Subcutaneous abdominal adipose tissue (tissue), 5 donors: ENCODE results near the gene PTCRA.
A peak's percentile ranks its signal among the peaks of the same experiment; 100 is the strongest.

Source experiments
- H3K27ac ChIP-seq: one replicate; pipeline ENCODE4 v1.7.0; 2013; ENCODE audit warnings: low read depth, mild to moderate bottlenecking, inconsistent platforms, low read length, moderate library complexity
- H3K27me3 ChIP-seq, 5 donors: one replicate each; pipeline ENCODE4 v1.7.0; 2013; ENCODE audit warnings: low read length in 5 of 5, inconsistent platforms in 1 of 5; ENCODE audit not compliant: control insufficient read depth in 5 of 5, insufficient read depth in 4 of 5
- H3K36me3 ChIP-seq, 5 donors: one replicate each; pipeline ENCODE4 v1.7.0; 2013; ENCODE audit warnings: low read length in 5 of 5; ENCODE audit not compliant: control insufficient read depth in 5 of 5, insufficient read depth in 5 of 5
- H3K4me1 ChIP-seq, 5 donors: one replicate each; pipeline ENCODE4 v1.7.0; 2013; ENCODE audit warnings: low read length in 5 of 5, mild to moderate bottlenecking in 3 of 5, moderate library complexity in 1 of 5; ENCODE audit not compliant: control insufficient read depth in 5 of 5, insufficient read depth in 5 of 5
- H3K4me3 ChIP-seq, 5 donors: one replicate each; pipeline ENCODE4 v1.7.0; 2013; ENCODE audit warnings: low read length in 5 of 5, low read depth in 1 of 5
- H3K9ac ChIP-seq, 5 donors: one replicate each; pipeline ENCODE4 v1.7.0; 2013; ENCODE audit warnings: low read length in 5 of 5, mild to moderate bottlenecking in 4 of 5, moderate library complexity in 3 of 5
- H3K9me3 ChIP-seq, 5 donors: one replicate each; pipeline ENCODE4 v1.7.0; 2013; ENCODE audit warnings: low read length in 5 of 5; ENCODE audit not compliant: control insufficient read depth in 5 of 5
- donor health status: healthy.
- donor health status: healthy.
- donor health status: healthy.
- donor health status: healthy.
- donor health status: healthy.

Gene PTCRA

DNA sequence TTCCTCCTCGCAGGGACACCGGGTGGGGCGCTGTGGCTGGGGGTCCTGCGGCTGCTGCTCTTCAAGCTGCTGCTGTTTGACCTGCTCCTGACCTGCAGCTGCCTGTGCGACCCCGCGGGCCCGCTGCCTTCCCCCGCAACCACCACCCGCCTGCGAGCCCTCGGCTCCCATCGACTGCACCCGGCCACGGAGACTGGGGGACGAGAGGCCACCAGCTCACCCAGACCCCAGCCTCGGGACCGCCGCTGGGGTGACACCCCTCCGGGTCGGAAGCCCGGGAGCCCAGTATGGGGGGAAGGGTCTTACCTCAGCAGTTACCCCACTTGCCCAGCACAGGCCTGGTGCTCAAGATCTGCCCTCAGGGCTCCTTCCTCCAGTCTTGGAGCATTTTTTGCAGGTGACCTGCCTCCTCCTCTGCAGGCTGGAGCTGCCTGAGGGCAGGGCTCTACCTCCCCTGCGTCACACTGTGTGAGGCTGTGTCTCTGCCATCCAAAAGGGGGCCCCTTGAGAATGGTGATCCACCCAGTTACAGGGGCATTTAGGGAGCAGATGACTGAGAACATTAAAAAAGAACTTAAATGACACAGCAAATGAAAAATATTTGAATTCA lies 9.5 kb downstream of the PTCRA start:
- H3K4me3 ChIP-seq: no peak overlapping the region
- H3K27me3 ChIP-seq: peaks cover 3 to 7% (median 5%) of the 10 kb centered on the region in 5 donors
- H3K9me3 ChIP-seq: no peaks in the 10 kb centered on the region
- H3K27ac ChIP-seq: no peak overlapping the region
- H3K9ac ChIP-seq: no peak overlapping the region
- H3K36me3 ChIP-seq: no peaks in the 10 kb centered on the region
- H3K4me1 ChIP-seq: peaks cover 4 to 29% (median 19%) of the 10 kb centered on the region in 5 donors

- H3K4me3 ChIP-seq: peak within 1 kb of the TSS; percentile 73 to 87 (median 84)
- peaks cover 0 to 4% (median 2%) of the 10 kb centered on the region in 5 donors for H3K36me3 ChIP-seq
- H3K27me3 ChIP-seq: peaks cover 2 to 7% (median 5%) of the 10 kb centered on the region in 5 donors
- H3K9ac ChIP-seq: peak within 1 kb of the TSS; percentile 48 to 87 (median 79)
- H3K27ac ChIP-seq: peak within 1 kb of the TSS; percentile 84
- peaks cover 3 to 45% (median 35%) of the 10 kb centered on the region in 5 donors for H3K4me1 ChIP-seq
- no peaks in the 10 kb centered on the region for H3K9me3 ChIP-seq
Observed at GRCh38 chr6:42928986-42929820, 13.3 kb downstream of the PTCRA start, which contains the start of gene CNPY3. TSS of gene CNPY3 (plus strand) at chr6:42929480. CDS start at chr6:42929571, 91 bp downstream.

DNA sequence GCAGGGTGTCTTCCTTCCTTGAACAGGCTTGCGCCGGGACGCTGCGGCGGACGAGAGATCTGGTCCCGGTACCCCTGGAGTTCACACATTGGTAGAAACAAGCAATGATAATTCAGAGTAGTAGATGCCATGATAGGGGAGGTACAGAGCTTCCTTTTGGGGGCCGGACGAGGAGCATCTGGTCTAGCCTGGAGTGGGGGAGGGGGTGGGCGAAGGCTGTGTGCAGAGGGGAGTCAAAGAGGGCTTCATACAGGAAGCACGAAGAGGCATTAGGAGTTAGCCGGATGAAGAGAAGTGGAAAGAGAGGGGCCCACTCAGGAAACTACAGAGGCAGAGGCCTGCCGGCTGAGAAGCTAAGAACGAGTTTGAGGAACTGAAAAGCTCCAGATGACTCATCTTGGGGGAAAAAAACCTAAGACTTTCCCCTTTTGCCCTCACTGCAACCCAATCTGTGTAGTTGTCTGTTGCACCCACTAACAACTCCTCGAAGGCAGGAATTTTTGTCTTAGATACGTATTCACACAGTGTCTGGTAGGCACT lies 14.0 kb downstream of the PTCRA start:
- H3K4me1 ChIP-seq: peaks cover 3 to 49% (median 38%) of the 10 kb centered on the region in 5 donors
- H3K9me3 ChIP-seq: no peaks in the 10 kb centered on the region
- peaks cover 0 to 6% (median 5%) of the 10 kb centered on the region in 5 donors for H3K27me3 ChIP-seq
- H3K9ac ChIP-seq: peak overlapping the region; percentile 48 to 87 (median 73)
- peak overlapping the region; percentile 84 for H3K27ac ChIP-seq
- peak overlapping the region; percentile 73 to 87 (median 84) for H3K4me3 ChIP-seq
- peaks cover 0 to 10% (median 7%) of the 10 kb centered on the region in 5 donors for H3K36me3 ChIP-seq

DNA sequence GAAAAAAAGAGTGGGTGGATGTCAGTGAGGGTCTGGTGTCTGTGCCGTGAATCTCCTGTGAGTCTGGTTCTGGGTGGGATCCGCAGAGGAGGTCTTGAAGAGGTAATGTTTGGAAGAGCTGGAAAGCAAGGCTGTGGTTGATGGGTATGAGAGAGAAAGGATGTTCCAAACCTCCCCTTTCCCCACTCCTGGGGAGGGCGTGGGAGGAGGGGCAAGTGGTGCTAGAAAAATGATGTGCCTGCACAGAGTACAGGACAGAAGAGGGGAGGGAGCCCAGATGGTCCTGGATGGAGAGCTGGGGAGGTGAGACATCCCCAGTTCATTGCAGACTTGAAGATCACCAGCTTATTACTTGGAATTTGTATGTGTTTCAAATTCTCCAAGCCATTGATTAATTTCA lies 16.6 kb downstream of the PTCRA start:
- peaks cover 3 to 49% (median 38%) of the 10 kb centered on the region in 5 donors for H3K4me1 ChIP-seq
- H3K36me3 ChIP-seq: peaks cover 0 to 31% (median 26%) of the 10 kb centered on the region in 5 donors
- no peak overlapping the region for H3K4me3 ChIP-seq

DNA sequence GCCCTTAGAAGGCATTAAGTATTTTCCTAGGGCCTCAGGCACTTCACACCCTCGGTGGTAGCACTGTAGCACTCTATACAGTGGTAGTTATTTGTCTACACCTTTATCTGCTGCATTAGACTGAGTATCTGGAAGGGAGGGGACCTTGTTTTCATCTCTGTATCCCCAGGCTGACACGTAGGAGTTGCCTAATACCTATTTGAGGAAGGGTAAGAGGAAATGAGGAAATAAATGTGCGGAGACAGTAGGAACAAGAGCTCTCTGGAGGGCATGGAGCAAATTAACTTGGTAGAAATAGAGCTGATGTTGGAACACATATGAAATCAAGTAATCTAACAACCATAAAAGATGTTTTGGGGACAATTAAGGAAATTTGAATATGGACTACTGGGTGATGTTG lies 17.4 kb downstream of the PTCRA start:
- Histone ChIP-seq H3K4me3 (peak overlapping the region in 1 of 5 donors; percentile 25), H3K36me3 (peaks cover 0 to 39% (median 34%) of the 10 kb centered on the region in 5 donors), H3K9ac (peak overlapping the region in 1 of 5 donors; percentile 53), H3K27me3 (no peaks in the 10 kb centered on the region), H3K4me1 (peaks cover 3 to 49% (median 38%) of the 10 kb centered on the region in 5 donors), H3K27ac (no peak overlapping the region), H3K9me3 (no peaks in the 10 kb centered on the region)

More for the DNA sequence above, 16.6 kb downstream of the PTCRA start:
- H3K27ac ChIP-seq: no peak overlapping the region
- no peaks in the 10 kb centered on the region for H3K9me3 ChIP-seq
- peak overlapping the region in 3 of 5 donors; percentile 14 to 64 (median 26) for H3K9ac ChIP-seq
- H3K27me3 ChIP-seq: no peaks in the 10 kb centered on the region

- H3K36me3 ChIP-seq: peaks cover 0 to 58% (median 53%) of the 10 kb centered on the region in 5 donors
- H3K27ac ChIP-seq: no peak overlapping the region
- no peaks in the 10 kb centered on the region for H3K9me3 ChIP-seq
- H3K4me1 ChIP-seq: peaks cover 0 to 30% (median 23%) of the 10 kb centered on the region in 5 donors
- no peak overlapping the region for H3K4me3 ChIP-seq
- no peaks in the 10 kb centered on the region for H3K27me3 ChIP-seq
- no peak overlapping the region for H3K9ac ChIP-seq
Observed at GRCh38 chr6:42935322-42935721, 19.5 kb downstream of the PTCRA start.

GRCh38 chr6:42936398-42936797 lies 20.5 kb downstream of the PTCRA start:
- Histone ChIP-seq H3K27ac (no peak overlapping the region), H3K4me1 (peaks cover 0 to 20% (median 14%) of the 10 kb centered on the region in 5 donors), H3K9me3 (no peaks in the 10 kb centered on the region), H3K9ac (no peak overlapping the region), H3K4me3 (no peak overlapping the region), H3K36me3 (peaks cover 0 to 65% (median 58%) of the 10 kb centered on the region in 5 donors), H3K27me3 (no peaks in the 10 kb centered on the region)

DNA sequence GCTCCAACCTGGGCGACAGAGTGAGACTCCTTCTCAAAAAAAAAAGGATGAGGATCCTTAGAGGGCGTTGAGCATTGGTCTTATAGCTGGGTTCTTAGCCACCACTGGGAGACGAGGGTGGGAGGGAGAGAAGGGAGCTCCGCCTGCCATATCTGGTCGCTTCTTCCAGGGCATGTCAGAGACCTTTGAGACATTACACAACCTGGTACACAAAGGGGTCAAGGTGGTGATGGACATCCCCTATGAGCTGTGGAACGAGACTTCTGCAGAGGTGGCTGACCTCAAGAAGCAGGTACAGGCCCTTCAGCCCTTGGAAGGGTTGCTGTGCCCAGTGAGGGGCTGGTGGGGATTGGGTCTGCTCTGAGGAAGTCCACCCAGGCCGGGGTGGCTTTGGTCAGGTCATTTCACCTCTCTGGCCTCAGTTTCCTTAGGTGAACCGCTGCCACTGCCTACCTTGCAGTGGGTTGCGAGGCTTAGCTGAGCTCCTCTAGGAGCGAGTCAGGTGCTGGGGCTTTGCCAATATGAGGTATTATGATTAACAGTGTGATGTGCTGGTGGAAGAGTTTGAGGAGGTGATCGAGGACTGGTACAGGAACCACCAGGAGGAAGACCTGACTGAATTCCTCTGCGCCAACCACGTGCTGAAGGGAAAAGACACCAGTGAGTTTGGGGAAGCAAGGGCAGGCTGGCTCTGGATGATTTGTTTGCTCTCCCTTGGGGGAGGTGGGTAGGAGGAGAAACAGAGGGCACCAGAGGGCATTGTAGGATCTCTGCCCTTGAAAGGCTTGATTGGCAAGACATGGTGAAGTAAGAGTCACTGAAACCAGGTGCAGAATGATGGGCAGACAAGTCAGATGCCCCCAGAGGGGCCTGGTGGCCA lies 21.9 kb downstream of the PTCRA start:
- Histone ChIP-seq H3K36me3 (peaks cover 0 to 67% (median 56%) of the 10 kb centered on the region in 5 donors), H3K4me3 (no peak overlapping the region), H3K27me3 (no peaks in the 10 kb centered on the region), H3K4me1 (peaks cover 0 to 10% (median 5%) of the 10 kb centered on the region in 5 donors), H3K9me3 (no peaks in the 10 kb centered on the region), H3K27ac (no peak overlapping the region), H3K9ac (no peak overlapping the region)

DNA sequence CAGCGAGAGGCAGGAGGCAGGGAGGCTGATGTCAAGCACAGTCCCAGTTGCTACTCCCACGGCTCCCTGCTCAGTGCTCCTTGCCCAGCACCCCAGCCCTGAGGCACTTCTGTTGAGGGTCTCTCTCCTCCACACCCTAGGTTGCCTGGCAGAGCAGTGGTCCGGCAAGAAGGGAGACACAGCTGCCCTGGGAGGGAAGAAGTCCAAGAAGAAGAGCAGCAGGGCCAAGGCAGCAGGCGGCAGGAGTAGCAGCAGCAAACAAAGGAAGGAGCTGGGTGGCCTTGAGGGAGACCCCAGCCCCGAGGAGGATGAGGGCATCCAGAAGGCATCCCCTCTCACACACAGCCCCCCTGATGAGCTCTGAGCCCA lies 22.6 kb downstream of the PTCRA start:
- H3K27ac ChIP-seq: no peak overlapping the region
- no peak overlapping the region for H3K4me3 ChIP-seq
- no peaks in the 10 kb centered on the region for H3K9me3 ChIP-seq
- peaks cover 0 to 5% (median 0%) of the 10 kb centered on the region in 5 donors for H3K4me1 ChIP-seq
- H3K27me3 ChIP-seq: no peaks in the 10 kb centered on the region
- H3K9ac ChIP-seq: no peak overlapping the region
- H3K36me3 ChIP-seq: peaks cover 0 to 67% (median 57%) of the 10 kb centered on the region in 5 donors
